Activated CD4-positive, alpha-beta T cell treated with anti-CD3 and anti-CD28 coated beads for 48 hours (primary cell): ENCODE data around the gene HOXB7.

ENCODE experiments used
- DNase-seq: peaks from one replicate; pipeline ENCODE4 v3.0.0-alpha.2; 2020

HOXB7 gene

DNA sequence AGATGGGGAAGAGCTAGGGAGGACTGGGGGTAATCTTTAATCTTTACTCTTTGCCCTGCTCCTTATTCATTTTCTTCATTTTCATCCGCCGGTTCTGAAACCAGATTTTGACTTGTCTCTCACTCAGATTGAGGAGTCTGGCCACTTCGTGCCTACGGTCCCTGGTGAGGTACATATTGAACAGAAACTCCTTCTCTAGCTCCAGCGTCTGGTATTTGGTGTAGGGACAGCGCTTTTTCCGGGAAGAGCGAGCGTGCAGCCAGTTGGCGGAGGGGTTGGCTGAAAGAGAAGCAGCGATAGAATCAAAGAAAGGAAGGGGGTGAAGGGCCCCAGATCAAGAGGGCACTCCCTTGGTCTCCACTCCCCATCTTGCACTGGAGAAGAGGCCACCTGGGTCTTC lies 12.0 kb upstream of the HOXB7 start:
- DNase-seq = no peak

- DNase-seq = no peak
Measured at GRCh38 chr17:48621410-48622392, 10.9 kb upstream of the HOXB7 start.

GRCh38 chr17:48620461-48621139 lies 9.8 kb upstream of the HOXB7 start:
- no peak for DNase-seq

DNA sequence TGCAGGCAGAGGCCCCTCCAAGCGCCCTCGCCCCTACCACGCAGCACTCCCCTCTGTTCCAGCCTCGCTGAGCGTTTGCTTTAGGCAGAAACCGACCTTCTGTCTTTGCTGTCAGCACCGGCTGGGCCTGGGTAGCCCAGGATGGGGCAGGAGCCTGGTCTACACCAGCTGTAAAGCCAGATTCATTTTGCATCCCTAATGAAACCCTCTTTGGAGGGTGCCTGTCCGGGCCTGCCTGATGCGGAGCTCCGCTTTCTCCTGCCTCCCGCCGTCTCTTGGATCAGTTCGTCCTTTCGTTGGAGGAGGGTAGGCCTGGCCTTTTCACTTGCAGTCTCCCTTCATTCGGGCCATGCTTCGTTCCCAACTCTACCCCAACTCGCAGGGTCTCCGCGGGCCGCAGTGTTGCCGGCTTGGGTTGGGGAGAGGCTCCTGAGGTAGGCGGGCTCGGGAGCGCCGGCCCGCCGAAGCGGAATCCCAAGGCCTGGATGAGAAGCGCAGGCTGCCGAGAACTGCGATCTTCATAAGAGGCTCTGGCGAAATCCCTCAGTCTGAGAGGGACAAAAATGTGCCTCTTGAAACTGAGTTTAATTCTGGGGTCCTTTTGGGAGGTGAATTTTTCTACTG lies 9.1 kb upstream of the HOXB7 start:
- DNase-seq = no peak

- peak; percentile 90 for DNase-seq
Measured at GRCh38 chr17:48618256-48618896, 7.6 kb upstream of the HOXB7 start.

- no peak for DNase-seq
Measured at GRCh38 chr17:48617471-48618255, 6.8 kb upstream of the HOXB7 start.

DNA sequence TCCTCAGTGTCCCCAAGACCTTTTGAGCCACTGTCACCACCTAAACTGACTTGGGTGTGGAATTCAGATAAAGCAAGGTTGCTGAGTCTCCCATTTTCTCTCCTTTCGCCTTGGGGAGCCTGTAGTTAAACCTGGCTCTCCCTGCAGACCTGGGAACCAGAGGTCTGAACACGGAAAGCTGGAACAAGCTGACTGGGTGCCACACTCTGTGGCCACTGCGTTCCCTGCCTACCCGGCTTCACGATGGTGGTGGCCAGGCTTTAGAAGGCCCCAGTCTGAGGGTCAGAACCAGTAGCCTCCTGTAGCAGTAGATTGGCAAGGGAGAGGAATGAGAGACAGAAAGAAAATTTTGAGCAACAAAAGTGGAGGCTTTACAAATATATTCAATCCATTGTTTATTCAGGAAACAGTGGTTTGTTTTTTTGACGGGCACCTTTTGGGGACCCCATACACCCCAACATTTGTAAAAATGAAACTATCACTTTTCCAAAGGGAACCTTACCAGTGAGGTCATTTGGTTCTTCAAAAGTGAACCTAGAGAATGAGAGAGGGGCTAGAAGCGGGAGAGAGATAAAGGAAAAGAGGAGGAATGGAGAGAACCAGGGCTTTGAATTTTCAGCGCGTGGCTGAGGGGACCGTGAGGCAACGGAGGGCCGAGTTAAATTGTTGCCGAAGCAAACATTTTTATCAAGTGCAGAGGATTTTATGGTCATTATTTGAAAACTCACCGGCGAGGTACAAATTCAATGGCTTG lies 6.1 kb upstream of the HOXB7 start:
- no peak for DNase-seq

GRCh38 chr17:48615963-48616716 lies 5.3 kb upstream of the HOXB7 start:
- no peak for DNase-seq

DNA sequence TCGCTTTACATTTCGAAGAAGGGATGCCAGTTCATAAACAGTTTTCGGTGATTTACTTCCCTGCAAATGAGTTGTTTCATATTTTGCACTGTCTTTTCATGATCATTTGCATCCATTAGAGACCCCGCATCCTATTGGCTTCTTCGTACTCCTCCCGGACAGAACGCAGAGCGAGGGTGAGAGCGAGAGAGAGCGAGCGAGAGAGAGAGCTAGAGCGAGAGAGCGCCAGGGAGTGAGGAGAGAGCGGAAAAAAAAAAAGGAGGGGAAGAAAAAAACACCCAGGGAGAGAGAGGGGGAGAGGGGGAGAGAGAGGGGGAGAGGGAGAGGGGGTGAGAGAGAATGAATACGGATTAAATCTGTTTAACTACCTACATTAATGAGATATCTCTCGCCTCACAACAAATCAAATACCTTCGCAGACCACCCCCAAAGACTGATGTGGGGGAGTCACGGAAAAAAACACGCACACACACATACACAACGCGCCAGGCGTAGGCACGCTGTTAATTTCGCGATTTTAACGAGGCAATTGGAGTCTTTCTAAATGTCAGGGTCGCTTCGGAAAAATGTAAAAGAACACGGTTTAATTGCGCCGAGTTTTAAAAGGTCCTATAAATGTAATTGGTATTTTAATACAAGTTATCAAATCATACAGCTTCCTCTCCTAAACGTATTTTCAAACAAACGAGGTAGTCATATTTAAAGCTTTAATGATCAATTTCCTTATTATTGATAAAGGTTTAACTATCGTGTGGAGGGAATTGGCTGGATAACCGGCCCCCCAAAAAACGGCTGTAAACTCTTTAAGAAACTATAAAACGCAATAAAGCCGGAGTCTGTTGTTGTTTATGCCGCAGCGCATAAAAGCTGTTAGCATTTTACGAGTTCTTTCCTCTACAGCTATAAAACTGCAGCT lies 4.5 kb upstream of the HOXB7 start, which contains the start of gene HOXB8:
Gene HOXB8 (minus strand): TSS at position 246 of the 916 bp plus-strand sequence. CDS start 588 bp downstream, outside the sequence.
- no peak for DNase-seq

DNA sequence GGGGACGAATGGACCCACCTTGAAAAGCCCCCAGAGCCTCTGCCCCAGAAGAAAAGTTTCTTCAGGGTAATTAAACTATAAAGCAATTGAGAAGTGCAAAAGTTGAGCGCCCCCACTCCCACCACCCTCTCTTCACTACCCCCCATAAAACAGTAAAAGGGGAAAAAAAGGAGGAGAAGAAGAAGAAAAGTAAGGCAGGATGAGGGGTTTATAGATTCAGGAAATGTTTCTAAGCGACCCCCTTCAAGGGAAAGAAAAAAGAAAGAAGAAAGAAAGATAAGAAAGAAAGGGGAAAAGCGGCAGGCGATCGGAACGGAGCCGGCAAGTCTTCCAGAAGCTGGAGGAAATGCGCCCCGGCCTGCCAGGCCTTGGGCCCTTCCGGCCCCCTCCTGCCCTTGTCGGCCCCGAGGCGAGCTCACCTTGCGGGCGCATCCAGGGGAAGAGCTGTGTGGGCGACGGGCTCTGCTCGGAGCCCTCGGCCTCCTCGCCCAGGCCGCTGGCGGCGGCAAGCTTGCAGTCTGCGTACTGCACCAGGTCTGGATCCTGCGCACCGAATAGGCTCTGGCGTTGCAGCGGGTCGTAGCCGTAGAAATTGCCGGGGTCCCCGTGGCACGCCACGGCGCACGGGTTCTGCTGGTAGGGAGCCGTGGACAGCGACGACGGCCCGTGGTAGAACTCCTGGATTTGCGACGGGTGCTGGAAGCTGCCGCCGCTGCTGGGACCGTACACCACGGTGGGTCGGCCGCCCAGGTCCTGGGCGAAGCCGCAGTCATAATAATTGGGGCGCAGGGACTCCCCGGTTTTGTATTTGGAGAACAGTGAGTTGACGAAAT lies 3.3 kb upstream of the HOXB7 start:
- DNase-seq = peak; percentile 55

DNA sequence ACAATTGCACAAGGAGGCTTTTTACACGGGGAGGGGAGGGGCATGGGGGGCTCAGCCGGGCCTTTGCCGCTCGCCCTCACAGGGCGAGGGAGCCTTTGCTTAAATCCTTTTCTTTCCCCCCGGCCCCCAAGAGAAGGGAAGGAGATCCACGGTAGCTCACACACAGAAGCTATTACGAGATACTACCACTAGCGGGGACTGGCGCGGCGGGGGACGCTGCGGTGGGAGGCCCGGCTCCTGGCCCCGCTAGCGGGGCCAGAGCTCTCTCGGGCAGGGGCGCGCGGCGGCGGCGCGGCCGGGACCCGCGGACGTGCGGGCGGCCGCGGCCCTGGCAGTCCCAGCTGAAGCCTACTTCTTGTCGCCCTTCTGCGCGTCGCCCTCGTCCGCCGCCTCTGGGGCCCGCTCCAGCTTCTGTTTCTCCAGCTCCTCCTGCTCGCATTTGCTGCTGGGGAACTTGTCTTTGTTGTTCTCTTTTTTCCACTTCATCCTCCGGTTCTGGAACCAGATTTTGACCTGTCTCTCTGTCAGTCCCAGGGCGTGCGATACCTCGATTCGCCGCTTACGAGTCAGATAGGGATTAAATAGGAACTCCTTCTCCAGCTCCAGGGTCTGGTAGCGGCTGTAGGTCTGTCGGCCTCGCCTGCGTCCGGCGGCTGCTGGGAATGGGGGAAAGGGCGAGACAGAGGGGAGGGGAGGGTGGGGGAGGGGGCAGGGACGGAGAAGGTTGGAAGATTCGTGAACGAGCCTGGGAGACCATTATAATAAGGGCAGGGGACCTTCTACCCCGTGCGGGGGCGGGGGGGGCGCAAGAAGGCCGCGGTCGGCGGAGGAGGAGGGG lies 2.3 kb upstream of the HOXB7 start:
- DNase-seq = peak; percentile 61

DNA sequence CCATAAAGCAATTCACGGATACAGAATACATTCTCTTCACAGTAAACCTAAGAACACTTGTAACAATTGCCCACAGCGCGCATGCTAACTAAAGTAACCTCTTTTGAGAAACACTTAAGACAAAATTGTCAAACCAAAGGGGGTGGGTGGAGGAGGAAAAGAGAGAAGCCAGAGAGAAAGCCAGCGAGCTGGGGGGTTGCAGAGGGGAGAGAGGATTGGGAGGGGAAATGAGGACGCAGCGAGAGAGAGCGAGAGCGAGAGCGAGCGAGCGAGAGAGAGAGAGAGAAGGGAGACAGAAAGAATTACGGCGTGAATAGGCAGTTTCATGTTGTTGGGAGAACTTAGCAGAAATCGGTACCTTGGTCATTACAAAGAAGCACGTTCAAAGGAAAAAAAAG lies 1.6 kb upstream of the HOXB7 start:
- no peak for DNase-seq

DNA sequence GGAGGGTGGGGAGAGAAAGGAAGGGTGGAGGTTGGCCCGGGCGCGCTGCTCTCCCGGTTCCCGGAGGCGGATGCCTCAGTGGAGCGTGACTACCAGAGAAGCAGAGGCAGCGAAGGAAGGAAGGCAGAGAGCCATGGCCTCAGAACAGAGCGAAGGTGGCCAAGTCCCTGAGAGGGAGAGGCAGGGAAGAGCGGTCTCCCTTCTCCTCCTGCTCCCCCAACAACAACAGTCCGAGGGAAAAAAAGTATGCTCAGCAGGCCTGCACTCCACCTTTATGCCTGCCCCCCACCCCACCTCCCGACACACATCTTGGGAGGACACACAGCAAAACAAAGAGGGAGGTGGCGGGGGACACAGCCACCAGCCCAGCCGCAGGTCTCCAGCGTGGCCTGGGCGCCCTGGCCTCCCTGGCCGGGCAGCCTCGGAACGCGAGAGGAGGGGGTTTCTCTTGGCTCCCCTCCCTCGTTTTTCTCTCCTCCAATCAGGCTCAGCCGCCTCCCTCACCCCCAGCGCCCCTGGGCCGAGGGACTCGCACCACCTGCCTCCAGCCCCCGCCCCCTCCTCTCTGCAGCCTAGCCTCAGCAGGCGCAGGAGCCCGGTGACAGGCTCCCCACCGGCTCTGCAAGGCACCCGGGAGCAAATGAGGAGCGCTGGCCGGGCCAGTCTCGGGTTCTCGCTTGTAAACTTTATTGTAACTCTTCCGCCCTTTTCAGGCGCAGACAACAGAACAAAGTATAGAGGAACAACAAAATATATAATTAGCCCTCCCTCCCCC lies 1.1 kb upstream of the HOXB7 start:
- no peak for DNase-seq

GRCh38 chr17:48611213-48611612 lies 396 bp upstream of the HOXB7 start:
- no peak for DNase-seq

GRCh38 chr17:48609759-48610281 lies 997 bp downstream of the HOXB7 start:
- DNase-seq = no peak

DNA sequence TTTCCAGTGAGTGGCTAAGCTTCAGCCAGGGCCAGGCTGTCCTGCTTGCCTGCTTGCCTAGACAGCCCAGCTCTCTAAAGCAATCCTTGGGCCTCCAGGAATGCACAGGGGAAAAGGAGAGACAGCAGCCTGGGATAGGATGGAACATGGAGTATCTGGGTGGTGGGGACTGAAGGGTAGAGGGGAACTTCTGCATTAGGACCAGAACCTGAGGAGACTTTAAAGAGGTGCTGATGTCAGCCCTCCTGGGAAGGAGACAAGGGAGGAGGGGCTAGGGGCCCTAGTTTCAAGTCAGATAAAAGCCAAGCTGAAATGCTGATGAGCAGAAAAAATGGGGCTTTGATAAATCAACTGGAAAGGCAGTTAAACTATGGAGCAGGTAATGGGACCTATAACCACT lies 1.8 kb downstream of the HOXB7 start:
- DNase-seq = no peak

DNA sequence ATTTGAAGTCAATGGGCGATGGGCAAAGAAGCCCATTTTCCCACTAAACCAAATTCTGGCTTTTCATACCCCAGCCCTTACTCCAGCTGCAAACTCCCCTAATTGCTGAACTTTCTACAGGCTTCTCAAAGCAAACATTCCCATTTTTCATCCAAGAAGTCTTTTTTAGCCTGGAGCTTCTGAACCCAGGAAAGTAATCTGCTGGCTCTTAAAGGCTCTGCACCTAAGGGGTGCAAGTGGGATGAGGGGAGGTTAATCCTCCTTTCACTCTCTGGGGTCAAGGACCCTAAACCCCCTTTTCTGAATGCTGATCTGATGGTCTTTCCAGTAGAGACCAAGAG lies 2.4 kb downstream of the HOXB7 start:
- DNase-seq = no peak
